GM12892 (cell line): ENCODE results near the gene FUT8.
"Not testable (repeated sequence)": the region's sequence is repeated elsewhere in the genome, so short reads cannot be mapped to it uniquely, and the experiment has no call there.

Experiments
- DNase-seq: peaks from one replicate; pipeline ENCODE4 v3.0.0; 2011; ENCODE audit not compliant: insufficient read length
- FAIRE-seq: peaks from 2 replicates; lab custom pipeline; 2011; peaks lifted over from hg19 to GRCh38; lab: Jason Lieb, UNC
- POLR2A ChIP-seq: IDR thresholded peaks from 2 replicates; pipeline ENCODE4 v1.6.1; 2011; ENCODE audit warnings: low read depth, low read length, control low read depth
- POLR2AphosphoS5 ChIP-seq: IDR thresholded peaks from 2 replicates; pipeline ENCODE4 v1.6.1; 2011; ENCODE audit warnings: low read depth, low read length, control low read depth
- TAF1 ChIP-seq: IDR thresholded peaks from 2 replicates; pipeline ENCODE4 v1.6.1; 2011; ENCODE audit warnings: low read depth, mild to moderate bottlenecking, control low read depth, low read length, borderline replicate concordance

Gene FUT8

DNA sequence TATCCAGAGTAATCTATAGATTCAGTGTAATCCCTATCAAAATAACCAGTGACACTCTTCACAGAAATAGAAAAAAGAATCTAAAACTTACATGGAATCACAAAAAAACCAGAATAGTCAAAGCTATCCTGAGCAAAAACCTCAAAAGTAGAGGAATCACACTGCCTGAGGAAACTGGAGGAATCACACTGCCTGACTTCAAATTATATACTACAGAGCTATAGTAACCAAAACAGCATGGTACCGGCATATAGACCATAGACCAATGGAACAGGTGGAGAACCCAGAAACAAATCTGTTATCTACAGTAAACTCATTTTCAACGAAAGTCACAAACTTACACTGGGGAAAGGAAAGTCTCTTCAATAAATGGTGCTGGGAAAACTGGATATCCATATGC is 244.0 kb downstream of the FUT8 start:
- DNase-seq (no peak), FAIRE-seq (peak; percentile 36)
- no peak for TF ChIP-seq POLR2AphosphoS5

DNA sequence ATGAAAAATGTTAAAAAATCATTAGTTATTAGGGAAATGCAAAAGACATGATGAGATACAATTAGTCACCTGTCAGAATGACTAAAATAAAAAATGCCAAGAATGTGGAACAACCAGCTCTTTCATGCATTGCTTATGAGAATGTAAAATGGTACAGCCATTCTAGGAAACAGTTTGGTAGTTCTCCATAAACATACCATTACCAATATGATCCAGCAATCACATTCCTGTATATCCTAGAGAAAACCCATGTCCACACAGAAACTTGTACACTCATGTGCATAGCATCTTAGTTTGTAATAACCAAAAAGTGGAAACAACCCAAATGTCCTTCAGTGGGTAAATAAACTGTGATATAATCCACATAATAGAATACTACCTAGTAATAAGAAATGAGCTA is 245.7 kb downstream of the FUT8 start:
- FAIRE-seq (no peak), DNase-seq (no peak)
- TF ChIP-seq POLR2A (no peak), TAF1 (no peak), POLR2AphosphoS5 (no peak)

DNA sequence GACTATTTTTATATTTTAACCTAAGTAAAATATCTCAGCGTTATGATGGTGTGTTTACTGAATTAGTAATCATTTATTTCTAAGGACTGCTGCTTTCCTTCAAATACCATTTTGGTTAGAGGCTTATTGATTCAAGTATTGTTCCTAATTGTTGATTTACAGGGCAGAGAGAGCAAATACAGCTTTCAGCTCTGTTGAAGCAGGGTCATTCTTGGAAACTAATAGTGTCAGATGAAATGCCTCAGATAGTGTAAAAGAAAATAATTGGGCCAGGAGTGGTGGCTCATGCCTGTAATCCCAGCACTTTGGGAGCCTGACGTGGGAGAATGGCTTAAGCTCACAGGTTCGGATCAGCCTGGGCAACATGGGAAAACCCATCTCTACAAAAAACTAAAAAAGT is 249.3 kb downstream of the FUT8 start:
- DNase-seq, result no peak
- FAIRE-seq, result no peak
- TF ChIP-seq POLR2A (no peak), TAF1 (no peak), POLR2AphosphoS5 (no peak)

GRCh38 chr14:65664436-65664835 is 251.9 kb downstream of the FUT8 start:
- FAIRE-seq, result no peak
- TF ChIP-seq TAF1 (no peak), POLR2A (no peak), POLR2AphosphoS5 (no peak)
- DNase-seq, result no peak

GRCh38 chr14:65676361-65677014 is 264.0 kb downstream of the FUT8 start:
- TF ChIP-seq POLR2A (no peak), TAF1 (no peak), POLR2AphosphoS5 (no peak)
- FAIRE-seq (no peak), DNase-seq (no peak)

- no peak for FAIRE-seq
- DNase-seq, result no peak
- TF ChIP-seq POLR2A (no peak), TAF1 (no peak)
Observed at GRCh38 chr14:65685572-65685971, 273.0 kb downstream of the FUT8 start.

GRCh38 chr14:65686761-65687160 is 274.2 kb downstream of the FUT8 start:
- DNase-seq, result no peak
- TF ChIP-seq POLR2AphosphoS5 (no peak), POLR2A (no peak), TAF1 (no peak)
- peak; percentile 81 for FAIRE-seq

DNA sequence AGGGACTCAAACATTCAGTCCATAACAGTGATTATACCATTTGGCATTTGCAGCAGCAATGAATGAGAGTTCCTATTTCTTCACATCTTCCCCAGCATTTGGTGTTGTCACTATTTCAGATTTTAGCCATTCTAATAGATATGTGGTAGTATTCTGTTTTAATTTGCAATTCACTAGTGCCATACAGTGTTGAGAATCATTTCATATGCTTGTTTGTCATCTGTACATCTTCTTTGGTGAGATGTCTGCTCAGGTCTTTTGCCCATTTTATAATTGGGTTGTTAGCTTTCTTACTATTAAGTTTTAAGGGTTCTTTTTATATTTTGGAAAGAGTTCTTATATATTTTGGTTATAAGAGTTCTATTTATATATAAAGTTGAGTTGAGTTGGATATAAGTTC is 276.5 kb downstream of the FUT8 start:
- no peak for DNase-seq
- no peak for FAIRE-seq
- no peak for TF ChIP-seq POLR2A
- no peak for TF ChIP-seq TAF1
- TF ChIP-seq POLR2AphosphoS5, result no peak

GRCh38 chr14:65692566-65692965 is 280.0 kb downstream of the FUT8 start:
- not testable (repeated sequence) for FAIRE-seq, DNase-seq

GRCh38 chr14:65696801-65697200 is 284.3 kb downstream of the FUT8 start:
- TF ChIP-seq TAF1 (no peak), POLR2A (no peak), POLR2AphosphoS5 (no peak)
- DNase-seq (no peak), FAIRE-seq (no peak)

DNA sequence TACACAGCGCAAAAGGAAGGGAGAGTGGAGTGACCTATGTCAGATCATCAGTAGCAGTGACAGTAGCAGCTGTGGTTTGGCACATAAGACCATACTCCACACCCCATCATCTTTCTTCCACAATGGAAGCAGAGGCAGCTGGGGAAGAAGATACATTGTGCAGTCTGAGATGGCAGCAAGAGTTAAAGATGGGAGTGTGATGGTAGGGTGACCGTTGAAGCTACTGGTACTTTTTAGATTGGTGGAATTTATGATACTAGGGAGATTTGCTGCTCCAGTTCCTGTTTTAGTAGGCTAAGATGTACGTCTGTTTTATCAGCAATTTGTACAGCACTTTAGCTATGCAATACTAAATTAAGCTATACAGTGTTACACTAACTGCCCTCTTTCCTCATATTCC is 291.0 kb downstream of the FUT8 start:
- DNase-seq, result no peak
- FAIRE-seq, result peak; percentile 84
- TF ChIP-seq POLR2AphosphoS5, result no peak
- TF ChIP-seq POLR2A, result no peak
- TF ChIP-seq TAF1, result no peak

GRCh38 chr14:65703996-65704395 is 291.5 kb downstream of the FUT8 start:
- DNase-seq, result no peak
- FAIRE-seq, result peak; percentile 78
- TF ChIP-seq POLR2AphosphoS5, result no peak
- TF ChIP-seq TAF1, result no peak
- TF ChIP-seq POLR2A, result no peak

DNA sequence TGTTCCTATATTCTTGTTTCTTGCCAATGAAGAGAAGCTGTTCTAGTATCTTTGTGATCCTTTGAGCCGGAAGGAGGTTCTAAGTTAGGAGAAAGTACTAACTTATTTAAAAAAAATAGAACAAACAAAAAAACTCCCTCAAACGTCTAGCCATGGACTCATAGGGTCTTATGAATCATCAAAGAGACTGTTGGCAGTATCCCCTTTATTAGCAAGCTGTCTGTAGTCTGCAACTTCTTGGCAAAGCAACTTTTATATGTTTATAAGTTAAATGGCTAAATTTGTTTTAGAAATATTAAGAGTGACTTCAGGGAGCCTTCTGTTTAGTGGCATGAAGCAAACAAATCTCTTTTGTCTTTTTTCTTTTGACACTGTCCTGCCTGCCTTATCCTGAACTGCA is 291.9 kb downstream of the FUT8 start:
- FAIRE-seq (no peak), DNase-seq (no peak)
- no peak for TF ChIP-seq POLR2A
- no peak for TF ChIP-seq TAF1
- TF ChIP-seq POLR2AphosphoS5, result no peak
